Retinal pigment epithelial cell (primary cell): Measurements from ENCODE around the gene RBMS1.

Source experiments
- DNase-seq: peaks from one replicate; pipeline ENCODE4 v3.0.0-alpha.2; 2010; ENCODE audit warnings: low read depth
- H3K4me3 ChIP-seq: 2 replicates; pipeline ENCODE4 v1.5.1; 2011; ENCODE audit warnings: mild to moderate bottlenecking, low read length, control low read depth, moderate library complexity
- TF ChIP-seq, protein P1 (sequence below): conservative IDR thresholded peaks from 2 replicates; pipeline ENCODE4 v1.5.1; 2011; ENCODE audit warnings: low read depth, low read length, control low read depth, inconsistent platforms

RBMS1 gene

DNA sequence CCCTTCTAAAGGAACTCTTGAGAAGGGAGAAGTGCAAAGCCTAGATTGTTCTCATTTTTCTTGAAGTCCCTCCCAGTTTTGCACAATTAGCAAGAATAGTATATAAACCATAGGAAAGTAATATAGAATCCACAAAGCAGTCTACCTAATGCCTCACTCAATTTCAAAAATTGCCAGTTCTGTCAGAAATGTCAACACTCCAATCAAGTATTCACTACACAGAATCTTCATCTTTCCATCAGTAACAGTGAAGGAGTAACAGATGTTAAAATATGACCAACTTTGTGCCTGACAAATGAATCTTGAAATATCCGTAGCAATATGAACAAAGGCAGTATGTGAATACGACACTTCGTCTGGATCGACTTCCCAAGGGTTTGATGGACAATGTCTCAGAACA lies 56.3 kb downstream of the RBMS1 start:
- TF ChIP-seq, protein P1, sequence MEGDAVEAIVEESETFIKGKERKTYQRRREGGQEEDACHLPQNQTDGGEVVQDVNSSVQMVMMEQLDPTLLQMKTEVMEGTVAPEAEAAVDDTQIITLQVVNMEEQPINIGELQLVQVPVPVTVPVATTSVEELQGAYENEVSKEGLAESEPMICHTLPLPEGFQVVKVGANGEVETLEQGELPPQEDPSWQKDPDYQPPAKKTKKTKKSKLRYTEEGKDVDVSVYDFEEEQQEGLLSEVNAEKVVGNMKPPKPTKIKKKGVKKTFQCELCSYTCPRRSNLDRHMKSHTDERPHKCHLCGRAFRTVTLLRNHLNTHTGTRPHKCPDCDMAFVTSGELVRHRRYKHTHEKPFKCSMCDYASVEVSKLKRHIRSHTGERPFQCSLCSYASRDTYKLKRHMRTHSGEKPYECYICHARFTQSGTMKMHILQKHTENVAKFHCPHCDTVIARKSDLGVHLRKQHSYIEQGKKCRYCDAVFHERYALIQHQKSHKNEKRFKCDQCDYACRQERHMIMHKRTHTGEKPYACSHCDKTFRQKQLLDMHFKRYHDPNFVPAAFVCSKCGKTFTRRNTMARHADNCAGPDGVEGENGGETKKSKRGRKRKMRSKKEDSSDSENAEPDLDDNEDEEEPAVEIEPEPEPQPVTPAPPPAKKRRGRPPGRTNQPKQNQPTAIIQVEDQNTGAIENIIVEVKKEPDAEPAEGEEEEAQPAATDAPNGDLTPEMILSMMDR = no peak
- no peak overlapping the region for H3K4me3 ChIP-seq
- DNase-seq = no peak

DNA sequence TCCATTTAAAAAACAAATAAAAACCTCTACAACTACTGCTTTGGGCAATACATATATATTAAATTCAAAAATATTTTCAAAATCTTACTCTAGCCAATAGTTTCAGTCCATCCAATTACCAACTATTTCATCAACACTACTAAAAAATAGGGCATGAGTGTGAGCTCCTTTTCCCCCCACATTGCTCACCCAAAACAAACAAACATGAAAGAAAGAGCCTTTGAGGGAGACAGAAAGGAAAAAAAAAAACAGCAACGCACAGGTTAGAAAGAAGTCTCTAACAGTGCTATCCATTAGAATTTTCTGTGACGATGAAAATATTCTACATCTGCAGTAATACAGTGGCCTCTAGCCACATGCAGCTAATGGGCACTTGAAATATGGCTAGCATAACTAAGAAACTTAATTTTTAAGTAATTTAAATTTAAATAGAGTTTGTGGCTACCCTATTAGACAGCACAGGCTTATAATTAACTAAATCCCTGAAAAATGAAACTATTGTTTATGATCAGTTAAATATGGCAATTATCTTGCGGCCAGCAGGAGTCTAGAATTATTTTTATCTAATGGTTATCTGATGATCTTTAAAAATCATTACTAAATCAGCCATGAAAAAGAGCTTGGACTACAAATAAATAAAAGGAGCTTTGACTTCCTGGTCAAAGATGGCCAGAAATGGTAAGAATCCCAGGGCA lies 59.2 kb downstream of the RBMS1 start:
- TF ChIP-seq, protein P1 = no peak
- no peak overlapping the region for H3K4me3 ChIP-seq
- DNase-seq = no peak

DNA sequence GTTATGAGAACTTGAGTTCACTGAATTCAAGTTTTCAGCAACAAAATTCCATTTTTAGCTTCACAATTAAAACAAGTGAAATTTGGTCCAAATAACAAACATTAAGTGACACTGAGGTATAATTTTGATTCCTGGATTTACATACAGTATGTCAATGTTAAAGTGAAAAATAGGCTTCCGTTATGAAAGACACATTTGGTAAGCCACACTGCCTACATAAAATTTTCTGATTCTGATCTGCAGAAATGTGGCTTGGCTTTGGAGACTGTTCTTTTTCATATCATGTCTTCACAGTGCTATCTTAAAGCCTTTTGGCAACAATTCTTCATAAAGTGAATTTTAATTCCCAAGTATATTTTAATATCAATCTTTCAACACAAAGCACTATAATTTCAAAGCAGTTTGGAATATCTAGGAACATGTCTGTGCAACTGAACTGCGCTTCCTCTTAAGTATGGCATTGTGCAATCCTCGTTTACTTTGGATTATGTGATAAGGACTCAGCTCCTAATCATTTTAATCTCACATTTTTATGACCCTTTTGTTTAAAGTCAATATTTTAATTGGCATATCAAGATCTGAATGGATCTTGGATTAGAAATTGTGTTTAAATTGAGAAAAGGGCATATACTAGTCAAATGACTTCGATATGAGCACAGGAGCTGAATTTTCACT lies 60.0 kb downstream of the RBMS1 start:
- DNase-seq = peak; percentile 37
- no peak overlapping the region for H3K4me3 ChIP-seq
- TF ChIP-seq, protein P1 = no peak

DNA sequence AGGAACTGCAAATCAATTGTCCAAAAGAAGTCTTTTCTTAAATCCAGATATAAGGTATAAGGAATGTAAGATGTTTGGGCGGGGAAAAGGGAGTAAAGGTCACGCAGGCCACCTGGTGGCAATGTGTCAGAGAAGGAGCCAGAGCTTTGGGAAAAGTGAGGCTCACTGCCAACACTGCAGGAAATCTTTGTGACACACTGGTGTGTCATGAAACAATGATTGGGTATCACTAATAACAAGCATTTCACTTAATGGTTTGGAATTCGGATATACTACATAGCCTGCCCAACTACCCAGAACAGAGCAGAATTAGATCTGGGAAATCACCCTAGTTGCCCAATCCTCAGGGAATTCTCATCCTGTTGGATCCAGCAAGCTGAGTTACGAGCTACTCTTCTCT lies 61.0 kb downstream of the RBMS1 start:
- DNase-seq = peak; percentile 48
- TF ChIP-seq, protein P1 = peak; percentile 17
- no peak overlapping the region for H3K4me3 ChIP-seq

DNA sequence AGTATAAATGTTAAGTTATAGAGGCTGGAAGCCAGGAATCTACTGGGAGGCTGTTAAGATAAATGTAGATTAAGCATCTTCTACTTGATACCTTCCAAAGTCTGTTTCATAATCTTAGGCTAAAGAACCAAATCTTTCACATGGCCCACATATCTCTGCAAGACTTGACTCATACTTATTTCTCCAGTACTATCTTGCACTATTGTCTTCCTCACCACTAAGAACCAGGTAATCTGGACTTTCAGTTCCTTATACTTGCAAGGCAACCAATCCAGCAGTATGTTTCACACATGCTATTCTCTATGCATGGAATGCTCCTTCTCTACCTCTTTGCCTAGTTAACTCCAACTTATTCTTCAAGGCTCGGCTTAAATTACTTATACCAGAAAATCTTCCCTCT lies 62.2 kb downstream of the RBMS1 start:
- DNase-seq = no peak
- no peak overlapping the region for H3K4me3 ChIP-seq
- TF ChIP-seq, protein P1 = no peak

DNA sequence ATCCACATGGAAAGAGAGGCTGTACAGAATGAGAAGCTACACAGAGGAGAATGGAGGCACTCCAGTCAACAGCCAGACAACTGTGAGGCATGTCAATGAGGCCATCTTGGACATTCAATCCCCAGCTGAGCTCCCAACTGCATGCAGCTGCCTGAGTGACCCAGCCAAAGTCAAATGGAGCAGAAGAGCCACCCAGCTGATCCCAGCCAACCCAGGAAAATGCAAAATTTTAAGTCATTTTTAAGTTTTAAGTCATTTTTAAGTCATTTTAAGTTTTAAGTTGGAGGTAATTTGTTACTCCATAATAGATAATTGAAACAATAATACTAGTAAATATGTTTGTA lies 63.6 kb downstream of the RBMS1 start:
- no peak for DNase-seq
- TF ChIP-seq, protein P1 = no peak
- no peak overlapping the region for H3K4me3 ChIP-seq
